ENCODE results near the gene ANKRD49. TPM values are rescaled to one million over a fixed set of nuclear protein-coding genes. Genes with fewer than 3 reads are reported as not detected.

ANKRD49 gene
- total RNA-seq, 2 donors from 2014 or later: 11.2 to 14.4 TPM

GRCh38 chr11:94507485-94507884 lies 13.7 kb downstream of the ANKRD49 start:
- Histone ChIP-seq H3K4me3 (ENCODE audit: low read length) (no peak overlapping the region), H3K9ac (ENCODE audit: extremely low read depth, low read length, poor library complexity, severe bottlenecking) (no peak overlapping the region), H3K4me1 (ENCODE audit: control insufficient read depth, insufficient read depth, low read length) (no peaks in the 10 kb centered on the region), H3K27ac (ENCODE audit: low read depth, low read length) (no peak overlapping the region), H3K36me3 (ENCODE audit: control insufficient read depth, insufficient read depth, low read length) (no peaks in the 10 kb centered on the region), H3K27me3 (ENCODE audit: control insufficient read depth, insufficient read depth, low read length, poor library complexity, severe bottlenecking) (peaks cover 11% of the 10 kb centered on the region), H3K9me3 (ENCODE audit: control insufficient read depth, low read length) (peaks cover 6% of the 10 kb centered on the region)
- whole genome bisulfite sequencing, 2 experiments (ENCODE audit: insufficient coverage in 1 of 2, insufficient read length in 1 of 2): 90% methylated on average over 4 of the region's 4 CpGs; no CpG with 5 or more reads in 1 of the 2 experiments
- Mint-ChIP-seq H3K9me3 (no peaks in the 10 kb centered on the region), H3K4me3 (no peak overlapping the region), H3K27me3 (ENCODE audit: insufficient read depth) (peaks cover 27% of the 10 kb centered on the region), H3K27ac (no peak overlapping the region), H3K4me1 (peaks cover 4% of the 10 kb centered on the region), H3K36me3 (ENCODE audit: low read depth) (no peaks in the 10 kb centered on the region)
- TF ChIP-seq CTCF (conservative IDR thresholded peaks at IDR 0.05): no peak
- no peak for DNase-seq

- Mint-ChIP-seq H3K27ac (no peak within 1 kb of the TSS), H3K4me1 (peaks cover 4% of the 10 kb centered on the region), H3K4me3 (peak within 1 kb of the TSS; percentile 60), H3K36me3 (ENCODE audit: low read depth) (no peaks in the 10 kb centered on the region), H3K9me3 (no peaks in the 10 kb centered on the region), H3K27me3 (ENCODE audit: insufficient read depth) (peaks cover 66% of the 10 kb centered on the region)
- no peaks in the 10 kb centered on the region for H3K4me1 ChIP-seq (ENCODE audit: control insufficient read depth, insufficient read depth, low read length)
- H3K9me3 ChIP-seq (ENCODE audit: control insufficient read depth, low read length): peaks cover 6% of the 10 kb centered on the region
- no peaks in the 10 kb centered on the region for H3K36me3 ChIP-seq (ENCODE audit: control insufficient read depth, insufficient read depth, low read length)
- peaks cover 37% of the 10 kb centered on the region for H3K27me3 ChIP-seq (ENCODE audit: control insufficient read depth, insufficient read depth, low read length, poor library complexity, severe bottlenecking)
- peak; percentile 95 for DNase-seq
- H3K27ac ChIP-seq (ENCODE audit: low read depth, low read length): no peak within 1 kb of the TSS
- TF ChIP-seq CTCF (conservative IDR thresholded peaks at IDR 0.05): no peak
- H3K4me3 ChIP-seq (ENCODE audit: low read length): peak within 1 kb of the TSS; percentile 76
- 23 to 77% methylated on average over 13 to 53 of the region's 53 CpGs for whole genome bisulfite sequencing, 2 experiments (ENCODE audit: insufficient coverage in 1 of 2, insufficient read length in 1 of 2)
- no peak within 1 kb of the TSS for H3K9ac ChIP-seq (ENCODE audit: extremely low read depth, low read length, poor library complexity, severe bottlenecking)
These were observed 18.4 kb downstream of the ANKRD49 start, which contains the start of gene C11orf97 for GRCh38 chr11:94511932-94512781. Gene C11orf97, plus strand, starts transcription at chr11:94512461. Its CDS starts 68 bp downstream, at chr11:94512529.

- DNase-seq: no peak
- 75 to 97% methylated on average over 1 to 2 of the region's 2 CpGs for WGBS, 2 experiments (ENCODE audit: insufficient coverage in 1 of 2, insufficient read length in 1 of 2)
- no peak overlapping the region for H3K27ac ChIP-seq (ENCODE audit: low read depth, low read length)
- H3K36me3 Mint-ChIP-seq (ENCODE audit: low read depth): no peaks in the 10 kb centered on the region
- TF ChIP-seq CTCF (conservative IDR thresholded peaks at IDR 0.05): no peak
- H3K9ac ChIP-seq (ENCODE audit: extremely low read depth, low read length, poor library complexity, severe bottlenecking): no peak overlapping the region
- peaks cover 37% of the 10 kb centered on the region for H3K27me3 ChIP-seq (ENCODE audit: control insufficient read depth, insufficient read depth, low read length, poor library complexity, severe bottlenecking)
- H3K4me3 ChIP-seq (ENCODE audit: low read length): no peak overlapping the region
- H3K9me3 ChIP-seq (ENCODE audit: control insufficient read depth, low read length): peaks cover 6% of the 10 kb centered on the region
- no peaks in the 10 kb centered on the region for H3K9me3 Mint-ChIP-seq
- no peaks in the 10 kb centered on the region for H3K4me1 ChIP-seq (ENCODE audit: control insufficient read depth, insufficient read depth, low read length)
- no peaks in the 10 kb centered on the region for H3K36me3 ChIP-seq (ENCODE audit: control insufficient read depth, insufficient read depth, low read length)
- no peak overlapping the region for H3K4me3 Mint-ChIP-seq
- no peak overlapping the region for H3K27ac Mint-ChIP-seq
- peaks cover 4% of the 10 kb centered on the region for H3K4me1 Mint-ChIP-seq
- H3K27me3 Mint-ChIP-seq (ENCODE audit: insufficient read depth): peaks cover 69% of the 10 kb centered on the region
These were observed 19.3 kb downstream of the ANKRD49 start for GRCh38 chr11:94513091-94513490.
